ENCODE results near the gene PDCD1. TPM values are rescaled to one million over a fixed set of nuclear protein-coding genes. Genes with fewer than 3 reads are reported as not detected.

PDCD1 gene
- total RNA-seq, 1 experiment from 2014 or later = 0.22 TPM

DNA sequence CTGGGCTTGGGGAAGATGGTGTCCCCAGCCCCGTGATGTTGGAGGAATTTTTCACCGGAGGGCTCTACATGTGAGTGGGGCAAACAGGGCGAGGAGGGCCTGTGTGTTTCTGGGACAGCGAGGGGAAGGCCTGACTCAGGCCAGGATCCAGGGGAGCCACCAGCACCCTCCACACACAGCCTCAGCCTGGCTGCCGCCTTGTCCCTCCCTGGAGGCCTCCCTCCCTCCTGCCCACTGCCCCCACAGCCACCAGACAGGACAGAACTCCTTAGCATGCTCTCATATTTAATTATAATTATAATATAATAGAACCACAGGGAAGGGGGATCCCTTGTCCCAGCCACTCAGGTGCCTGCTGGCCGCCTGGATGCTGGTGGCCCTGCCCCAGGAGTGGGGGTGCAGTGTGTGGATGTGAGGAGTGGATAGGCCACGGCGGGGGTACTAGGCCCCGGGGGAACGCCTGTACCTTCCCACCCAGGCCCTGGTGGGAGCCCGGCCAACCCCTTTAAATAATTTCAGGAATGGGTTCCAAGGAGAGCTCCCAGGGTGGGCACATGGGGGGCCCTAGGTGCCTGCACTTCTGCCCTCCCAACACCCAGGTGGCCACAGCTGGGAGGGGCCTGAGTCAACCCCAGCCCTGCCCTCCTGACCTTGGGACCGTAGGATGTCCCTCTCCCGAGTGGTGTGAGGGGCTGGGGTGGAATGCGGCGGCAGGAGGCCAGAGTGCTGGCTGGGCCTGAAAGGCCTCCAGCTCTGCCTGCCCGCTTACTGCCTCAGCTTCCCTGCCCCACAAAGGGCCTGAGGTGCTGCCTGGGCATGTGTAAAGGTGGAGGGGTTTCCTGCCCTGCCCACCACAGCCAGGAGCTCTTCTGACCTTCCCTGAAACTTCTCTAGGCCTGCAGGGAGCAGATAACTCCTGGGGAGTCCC lies 8.8 kb downstream of the PDCD1 start:
- RAD21 ChIA-PET (ENCODE audit: low non-redundant PET in 1 of 2, low total read pairs in 2 of 2, uncharacterized antibody in 2 of 2, unreplicated experiment in 2 of 2) = no interaction called here
- no peaks in the 10 kb centered on the region for H3K9me3 ChIP-seq (ENCODE audit: control insufficient read depth in 1 of 2, insufficient read depth in 1 of 2, low read depth in 1 of 2, low read length in 2 of 2)
- no peak overlapping the region for H3K9ac ChIP-seq (ENCODE audit: low read length)
- no peak overlapping the region for H3K27ac ChIP-seq (ENCODE audit: low read depth, low read length)
- CTCF ChIA-PET = no interaction called here
- ATAC-seq (no peak), DNase-seq (ENCODE audit: low read depth, low spot score) (no peak)
- BruUV-seq (replicated peaks) = no TSS peak
- H3K79me2 ChIP-seq (ENCODE audit: insufficient read depth, low read length) = no peaks in the 10 kb centered on the region
- no peak overlapping the region for H3K4me3 ChIP-seq (replicated peaks in 1 of 2; ENCODE audit: low read depth in 1 of 2, low read length in 2 of 2)
- H4K20me1 ChIP-seq (ENCODE audit: insufficient read depth) = no peaks in the 10 kb centered on the region
- H2AFZ ChIP-seq (ENCODE audit: low read depth, low read length, poor library complexity, severe bottlenecking) = no peak overlapping the region
- H3K4me2 ChIP-seq (ENCODE audit: low read length) = no peak overlapping the region
- no peaks in the 10 kb centered on the region for H3K27me3 ChIP-seq (ENCODE audit: insufficient read depth, low read length)
- no peaks in the 10 kb centered on the region for H3K36me3 ChIP-seq (ENCODE audit: control insufficient read depth in 1 of 2, insufficient read depth in 2 of 2, low read length in 2 of 2)
- intact Hi-C loops (cut with micrococcal nuclease) = no loop called here
- H3K4me1 ChIP-seq (ENCODE audit: control insufficient read depth in 1 of 2, insufficient read depth in 2 of 2, low read length in 2 of 2) = peaks cover 3 to 6% of the 10 kb centered on the region in 2 experiments; a peak in 3 of 4 replicates
- TF ChIP-seq POLR2A (IDR thresholded peaks at IDR 0.05; ENCODE audit: borderline replicate concordance, extremely low read depth, insufficient read depth, insufficient read length) (no peak), TCF7L2 (IDR thresholded peaks at IDR 0.05; ENCODE audit: borderline replicate concordance, extremely low read depth, insufficient read depth, insufficient read length) (no peak), SP1 (IDR thresholded peaks at IDR 0.05; ENCODE audit: low read depth) (no peak), ZNF274 (IDR thresholded peaks at IDR 0.05; ENCODE audit: low read depth, low read length) (no peak), SRF (IDR thresholded peaks at IDR 0.05; ENCODE audit: low read depth) (no peak), RAD21 (IDR thresholded peaks at IDR 0.05; ENCODE audit: low read depth) (no peak), JUND (IDR thresholded peaks at IDR 0.05) (no peak), SIN3A (IDR thresholded peaks at IDR 0.05; ENCODE audit: low read depth) (no peak), ZFX (IDR thresholded peaks at IDR 0.05) (no peak), FOSL1 (IDR thresholded peaks at IDR 0.05; ENCODE audit: low read depth) (no peak), ELF1 (IDR thresholded peaks at IDR 0.05; ENCODE audit: borderline replicate concordance, low read depth) (no peak), YY1 (IDR thresholded peaks at IDR 0.05; ENCODE audit: extremely low read depth, insufficient replicate concordance, low read depth, low read length) (no peak), POLR2AphosphoS5 (IDR thresholded peaks at IDR 0.05; ENCODE audit: low read depth, low read length) (no peak), EZH2 (IDR thresholded peaks at IDR 0.05) (no peak)
- TF ChIP-seq, protein P1, sequence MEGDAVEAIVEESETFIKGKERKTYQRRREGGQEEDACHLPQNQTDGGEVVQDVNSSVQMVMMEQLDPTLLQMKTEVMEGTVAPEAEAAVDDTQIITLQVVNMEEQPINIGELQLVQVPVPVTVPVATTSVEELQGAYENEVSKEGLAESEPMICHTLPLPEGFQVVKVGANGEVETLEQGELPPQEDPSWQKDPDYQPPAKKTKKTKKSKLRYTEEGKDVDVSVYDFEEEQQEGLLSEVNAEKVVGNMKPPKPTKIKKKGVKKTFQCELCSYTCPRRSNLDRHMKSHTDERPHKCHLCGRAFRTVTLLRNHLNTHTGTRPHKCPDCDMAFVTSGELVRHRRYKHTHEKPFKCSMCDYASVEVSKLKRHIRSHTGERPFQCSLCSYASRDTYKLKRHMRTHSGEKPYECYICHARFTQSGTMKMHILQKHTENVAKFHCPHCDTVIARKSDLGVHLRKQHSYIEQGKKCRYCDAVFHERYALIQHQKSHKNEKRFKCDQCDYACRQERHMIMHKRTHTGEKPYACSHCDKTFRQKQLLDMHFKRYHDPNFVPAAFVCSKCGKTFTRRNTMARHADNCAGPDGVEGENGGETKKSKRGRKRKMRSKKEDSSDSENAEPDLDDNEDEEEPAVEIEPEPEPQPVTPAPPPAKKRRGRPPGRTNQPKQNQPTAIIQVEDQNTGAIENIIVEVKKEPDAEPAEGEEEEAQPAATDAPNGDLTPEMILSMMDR (IDR thresholded peaks at IDR 0.05 in 2 of 3, conservative IDR thresholded peaks at IDR 0.05 in 1 of 3; ENCODE audit: borderline replicate concordance in 1 of 3, insufficient read depth in 1 of 3, low read depth in 2 of 3, low read length in 2 of 3) = no peak
- TF ChIP-seq, protein P2, sequence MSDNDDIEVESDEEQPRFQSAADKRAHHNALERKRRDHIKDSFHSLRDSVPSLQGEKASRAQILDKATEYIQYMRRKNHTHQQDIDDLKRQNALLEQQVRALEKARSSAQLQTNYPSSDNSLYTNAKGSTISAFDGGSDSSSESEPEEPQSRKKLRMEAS (IDR thresholded peaks at IDR 0.05) = no peak
- TF ChIP-seq, protein P3, sequence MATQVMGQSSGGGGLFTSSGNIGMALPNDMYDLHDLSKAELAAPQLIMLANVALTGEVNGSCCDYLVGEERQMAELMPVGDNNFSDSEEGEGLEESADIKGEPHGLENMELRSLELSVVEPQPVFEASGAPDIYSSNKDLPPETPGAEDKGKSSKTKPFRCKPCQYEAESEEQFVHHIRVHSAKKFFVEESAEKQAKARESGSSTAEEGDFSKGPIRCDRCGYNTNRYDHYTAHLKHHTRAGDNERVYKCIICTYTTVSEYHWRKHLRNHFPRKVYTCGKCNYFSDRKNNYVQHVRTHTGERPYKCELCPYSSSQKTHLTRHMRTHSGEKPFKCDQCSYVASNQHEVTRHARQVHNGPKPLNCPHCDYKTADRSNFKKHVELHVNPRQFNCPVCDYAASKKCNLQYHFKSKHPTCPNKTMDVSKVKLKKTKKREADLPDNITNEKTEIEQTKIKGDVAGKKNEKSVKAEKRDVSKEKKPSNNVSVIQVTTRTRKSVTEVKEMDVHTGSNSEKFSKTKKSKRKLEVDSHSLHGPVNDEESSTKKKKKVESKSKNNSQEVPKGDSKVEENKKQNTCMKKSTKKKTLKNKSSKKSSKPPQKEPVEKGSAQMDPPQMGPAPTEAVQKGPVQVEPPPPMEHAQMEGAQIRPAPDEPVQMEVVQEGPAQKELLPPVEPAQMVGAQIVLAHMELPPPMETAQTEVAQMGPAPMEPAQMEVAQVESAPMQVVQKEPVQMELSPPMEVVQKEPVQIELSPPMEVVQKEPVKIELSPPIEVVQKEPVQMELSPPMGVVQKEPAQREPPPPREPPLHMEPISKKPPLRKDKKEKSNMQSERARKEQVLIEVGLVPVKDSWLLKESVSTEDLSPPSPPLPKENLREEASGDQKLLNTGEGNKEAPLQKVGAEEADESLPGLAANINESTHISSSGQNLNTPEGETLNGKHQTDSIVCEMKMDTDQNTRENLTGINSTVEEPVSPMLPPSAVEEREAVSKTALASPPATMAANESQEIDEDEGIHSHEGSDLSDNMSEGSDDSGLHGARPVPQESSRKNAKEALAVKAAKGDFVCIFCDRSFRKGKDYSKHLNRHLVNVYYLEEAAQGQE (IDR thresholded peaks at IDR 0.05; ENCODE audit: low read depth) = no peak
- TF ChIP-seq, protein P4, sequence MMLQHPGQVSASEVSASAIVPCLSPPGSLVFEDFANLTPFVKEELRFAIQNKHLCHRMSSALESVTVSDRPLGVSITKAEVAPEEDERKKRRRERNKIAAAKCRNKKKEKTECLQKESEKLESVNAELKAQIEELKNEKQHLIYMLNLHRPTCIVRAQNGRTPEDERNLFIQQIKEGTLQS (IDR thresholded peaks at IDR 0.05) = no peak
- H3K9me2 ChIP-seq (ENCODE audit: insufficient read depth) = no peaks in the 10 kb centered on the region
- POLR2A ChIA-PET = no interaction called here

All from HCT116 (cell line).